ENCODE measurements around the gene SLC22A31.

The SLC22A31 gene

GRCh38 chr16:89221604-89222003 is 21.3 kb upstream of the SLC22A31 start:
- no peak for ATAC-seq
- TF ChIP-seq PPARA (CRISPR knock-in tag; IDR thresholded peaks at IDR 0.05; ENCODE audit: borderline replicate concordance): no peak
- no peak for TF ChIP-seq TSHZ2 (CRISPR knock-in tag; IDR thresholded peaks at IDR 0.05)
- TF ChIP-seq SNAI2 (CRISPR knock-in tag; IDR thresholded peaks at IDR 0.05): no peak
- TF ChIP-seq ZFP30 (CRISPR knock-in tag; IDR thresholded peaks at IDR 0.05): no peak
- TF ChIP-seq ARNTL (CRISPR knock-in tag; IDR thresholded peaks at IDR 0.05; ENCODE audit: borderline replicate concordance, low read depth): no peak
- TF ChIP-seq CSDC2 (CRISPR knock-in tag; IDR thresholded peaks at IDR 0.05): no peak
- no peak for TF ChIP-seq ESRRG (CRISPR knock-in tag; IDR thresholded peaks at IDR 0.05)
- TF ChIP-seq CREB5 (CRISPR knock-in tag; IDR thresholded peaks at IDR 0.05; ENCODE audit: low read depth): no peak
- no peak for TF ChIP-seq RARB (CRISPR knock-in tag; IDR thresholded peaks at IDR 0.05)
- TF ChIP-seq POU6F1 (CRISPR knock-in tag; IDR thresholded peaks at IDR 0.05; ENCODE audit: borderline replicate concordance, low read depth): no peak
- no peak for TF ChIP-seq TOX (CRISPR knock-in tag; IDR thresholded peaks at IDR 0.05; ENCODE audit: borderline replicate concordance)
- no peak for TF ChIP-seq GLIS3 (CRISPR knock-in tag; IDR thresholded peaks at IDR 0.05)

- no peak for TF ChIP-seq PATZ1 (CRISPR knock-in tag; IDR thresholded peaks at IDR 0.05; ENCODE audit: borderline replicate concordance)
- TF ChIP-seq ZNF70 (CRISPR knock-in tag; IDR thresholded peaks at IDR 0.05): no peak
- no peak for TF ChIP-seq ZFP3 (CRISPR knock-in tag; IDR thresholded peaks at IDR 0.05)
- ATAC-seq: no peak
Measured at GRCh38 chr16:89219365-89219764, 19.0 kb upstream of the SLC22A31 start.

- peak; percentile 52; the same call in 1 of the 2 replicates for TF ChIP-seq POU6F1 (CRISPR knock-in tag; IDR thresholded peaks at IDR 0.05; ENCODE audit: borderline replicate concordance, low read depth)
- no peak for TF ChIP-seq OSR1 (CRISPR knock-in tag; IDR thresholded peaks at IDR 0.05)
- ATAC-seq: peak; percentile 92
Measured at GRCh38 chr16:89217388-89218191, 17.3 kb upstream of the SLC22A31 start, which contains the start of gene ZNF778. Gene ZNF778, plus strand, starts transcription at chr16:89217703. Its CDS starts 3,425 bp downstream, at chr16:89221128.

- ATAC-seq: no peak
- no peak for TF ChIP-seq BACH2 (CRISPR knock-in tag; IDR thresholded peaks at IDR 0.05; ENCODE audit: borderline replicate concordance)
- no peak for TF ChIP-seq SNAI2 (CRISPR knock-in tag; IDR thresholded peaks at IDR 0.05)
- TF ChIP-seq POU6F1 (CRISPR knock-in tag; IDR thresholded peaks at IDR 0.05; ENCODE audit: borderline replicate concordance, low read depth): no peak
- no peak for TF ChIP-seq ESRRG (CRISPR knock-in tag; IDR thresholded peaks at IDR 0.05)
- TF ChIP-seq ARNTL (CRISPR knock-in tag; IDR thresholded peaks at IDR 0.05; ENCODE audit: borderline replicate concordance, low read depth): no peak
- no peak for TF ChIP-seq ZFP30 (CRISPR knock-in tag; IDR thresholded peaks at IDR 0.05)
- TF ChIP-seq CREB5 (CRISPR knock-in tag; IDR thresholded peaks at IDR 0.05; ENCODE audit: low read depth): no peak
- TF ChIP-seq TSHZ2 (CRISPR knock-in tag; IDR thresholded peaks at IDR 0.05): no peak
- no peak for TF ChIP-seq ZNF8 (CRISPR knock-in tag; IDR thresholded peaks at IDR 0.05)
- TF ChIP-seq ZFP3 (CRISPR knock-in tag; IDR thresholded peaks at IDR 0.05): no peak
- no peak for TF ChIP-seq ZNF565 (CRISPR knock-in tag; conservative IDR thresholded peaks at IDR 0.05; ENCODE audit: low read depth)
- no peak for TF ChIP-seq RARB (CRISPR knock-in tag; IDR thresholded peaks at IDR 0.05)
Measured at GRCh38 chr16:89217138-89217387, 16.7 kb upstream of the SLC22A31 start.
